Measurements from ENCODE around the gene ERBB3.
"Not testable (repeated sequence)": the region's sequence is repeated elsewhere in the genome, so short reads cannot be mapped to it uniquely, and the experiment has no call there.

ERBB3 gene

GRCh38 chr12:56110571-56110970, 30.6 kb downstream of the ERBB3 start:
- in situ Hi-C loops (cut with MboI; ENCODE audit: low sequenced_read_pairs, unreplicated experiment) = no loop called here
- TF ChIP-seq CTCF (IDR thresholded peaks at IDR 0.05; ENCODE audit: borderline replicate concordance, control extremely low read depth, extremely low read depth, insufficient read depth, missing control alignments) = no peak
- DNase-seq (ENCODE audit: low spot score) = no peak

- in situ Hi-C loops (cut with MboI; ENCODE audit: low sequenced_read_pairs, unreplicated experiment) = no loop called here
- DNase-seq (ENCODE audit: low spot score) = no peak
- no peak for TF ChIP-seq CTCF (IDR thresholded peaks at IDR 0.05; ENCODE audit: borderline replicate concordance, control extremely low read depth, extremely low read depth, insufficient read depth, missing control alignments)
Measured at GRCh38 chr12:56114084-56114483, 34.1 kb downstream of the ERBB3 start.

GRCh38 chr12:56115329-56115728, 35.4 kb downstream of the ERBB3 start:
- no peak for TF ChIP-seq CTCF (IDR thresholded peaks at IDR 0.05; ENCODE audit: borderline replicate concordance, control extremely low read depth, extremely low read depth, insufficient read depth, missing control alignments)
- no peak for DNase-seq (ENCODE audit: low spot score)
- in situ Hi-C loops (cut with MboI; ENCODE audit: low sequenced_read_pairs, unreplicated experiment) = no loop called here

- TF ChIP-seq CTCF (IDR thresholded peaks at IDR 0.05; ENCODE audit: borderline replicate concordance, control extremely low read depth, extremely low read depth, insufficient read depth, missing control alignments) = no peak
- DNase-seq (ENCODE audit: low spot score) = peak; percentile 82
- in situ Hi-C loops (cut with MboI; ENCODE audit: low sequenced_read_pairs, unreplicated experiment) = no loop called here
Measured at GRCh38 chr12:56116267-56117081, 36.5 kb downstream of the ERBB3 start, which contains the start of gene RPL41. TSS of gene RPL41 (plus strand) at chr12:56116633.

- in situ Hi-C loops (cut with MboI; ENCODE audit: low sequenced_read_pairs, unreplicated experiment); DNase-seq (ENCODE audit: low spot score): not testable (repeated sequence)
Measured at GRCh38 chr12:56117082-56117706, 37.2 kb downstream of the ERBB3 start.

GRCh38 chr12:56117778-56118687, 38.1 kb downstream of the ERBB3 start, which contains the start of gene ZC3H10:
TSS of gene ZC3H10 (plus strand) at chr12:56118266. CDS start at chr12:56120563, 2,297 bp downstream.
- TF ChIP-seq CTCF (IDR thresholded peaks at IDR 0.05; ENCODE audit: borderline replicate concordance, control extremely low read depth, extremely low read depth, insufficient read depth, missing control alignments) = peak; percentile 59
- in situ Hi-C loops (cut with MboI; ENCODE audit: low sequenced_read_pairs, unreplicated experiment) = no loop called here
- peak; percentile 94 for DNase-seq (ENCODE audit: low spot score)
